ENCODE data around the gene RNF34. TPM values are rescaled to one million over a fixed set of nuclear protein-coding genes. Genes with fewer than 3 reads are reported as not detected.
A peak's percentile ranks its signal among the peaks of the same experiment; 100 is the strongest.

The RNF34 gene
- total RNA-seq, 1 donor from 2014 or later = 41.2 TPM

- DNase-seq (ENCODE audit: low read depth) = peak; percentile 30
Observed at GRCh38 chr12:121465921-121466793, 66.2 kb downstream of the RNF34 start.

GRCh38 chr12:121466794-121467637, 67.1 kb downstream of the RNF34 start:
- DNase-seq (ENCODE audit: low read depth) = peak; percentile 89

GRCh38 chr12:121467638-121468498, 68.0 kb downstream of the RNF34 start:
- peak; percentile 22 for DNase-seq (ENCODE audit: low read depth)

- DNase-seq (ENCODE audit: low read depth) = peak; percentile 69
Observed at GRCh38 chr12:121468499-121468801, 68.5 kb downstream of the RNF34 start.

GRCh38 chr12:121470751-121471150, 70.8 kb downstream of the RNF34 start:
- no peak for DNase-seq (ENCODE audit: low read depth)

GRCh38 chr12:121472150-121472905, 72.4 kb downstream of the RNF34 start:
- DNase-seq (ENCODE audit: low read depth) = no peak

Small RNAs within 50 kb of the gene (microRNA-seq; reads per million reads assigned to microRNA genes)
- not detected for gene MIR7107

Other genes with a start within 250 kb of the RNF34 start
- gene P2RX4, start 190.0 kb upstream of the RNF34 start, total RNA-seq = 6.0 and 6.1 TPM in 2 replicates
- gene CAMKK2, start 103.4 kb upstream of the RNF34 start, total RNA-seq = 10.6 and 20.5 TPM in 2 replicates
- gene ANAPC5, start 47.7 kb upstream of the RNF34 start, total RNA-seq = 136 and 170 TPM in 2 replicates
- 22.0 and 32.4 TPM in 2 replicates for gene KDM2B, start 180.9 kb downstream of the RNF34 start, total RNA-seq
- gene ORAI1, start 226.4 kb downstream of the RNF34 start, total RNA-seq = 16.7 and 27.7 TPM in 2 replicates

Measured in myocyte (in vitro differentiated cells).